OCI-LY1 (cell line): ENCODE results near the gene RPL41.

Experiments used
- H2AFZ ChIP-seq: fragments of 200-600 bp; sonication (generic), shearing (Covaris generic); 2 replicates; pipeline ENCODE4 v1.6.0; 2014; ENCODE audit warnings: antibody characterized with exemption, mild to moderate bottlenecking, low read length
- H3F3A ChIP-seq: fragments of 200-600 bp; sonication (generic), shearing (Covaris generic); 2 replicates; pipeline ENCODE4 v1.6.0; 2014; ENCODE audit warnings: mild to moderate bottlenecking, antibody characterized with exemption, low read length, moderate library complexity; ENCODE audit not compliant: insufficient read depth
- H3K27ac ChIP-seq: fragments of 200-600 bp; sonication (generic); 2 replicates; pipeline ENCODE4 v1.5.1; 2014; ENCODE audit warnings: low read length, mixed run types, mild to moderate bottlenecking, low read depth; ENCODE audit not compliant: poor library complexity, severe bottlenecking
- H3K27me3 ChIP-seq: fragments of 200-600 bp; sonication (generic); 2 replicates; pipeline ENCODE4 v1.6.0; 2014; ENCODE audit warnings: antibody characterized with exemption, mild to moderate bottlenecking, low read length, moderate library complexity; ENCODE audit not compliant: insufficient read depth
- H3K36me3 ChIP-seq: fragments of 200-600 bp; sonication (generic); 2 replicates; pipeline ENCODE4 v1.6.1; 2014; ENCODE audit warnings: mild to moderate bottlenecking, antibody characterized with exemption, low read length, moderate library complexity, mixed read lengths; ENCODE audit not compliant: insufficient read depth
- H3K4me1 ChIP-seq: fragments of 200-600 bp; sonication (generic); 2 replicates; pipeline ENCODE4 v1.5.1; 2014; ENCODE audit warnings: mild to moderate bottlenecking, low read length, moderate library complexity; ENCODE audit not compliant: insufficient read depth, severe bottlenecking
- H3K4me2 ChIP-seq: fragments of 200-600 bp; sonication (generic), shearing (Covaris generic); 2 replicates; pipeline ENCODE4 v1.6.1; 2014; ENCODE audit warnings: low read length
- H3K4me3 ChIP-seq: fragments of 200-600 bp; sonication (generic); 2 replicates; pipeline ENCODE4 v1.5.1; 2014; ENCODE audit warnings: low read length, low read depth, mild to moderate bottlenecking, mixed read lengths; ENCODE audit not compliant: poor library complexity, severe bottlenecking
- H3K79me2 ChIP-seq: fragments of 200-600 bp; shearing (Covaris generic); 2 replicates; pipeline ENCODE4 v1.6.1; 2016; ENCODE audit warnings: mixed run types, low read length, mixed read lengths; ENCODE audit not compliant: insufficient read depth
- H3K9ac ChIP-seq: fragments of 200-600 bp; sonication (generic), shearing (Covaris generic); 2 replicates; pipeline ENCODE4 v1.6.1; 2014; ENCODE audit warnings: mild to moderate bottlenecking, low read length, mixed read lengths
- H3K9me2 ChIP-seq: fragments of 200-600 bp; sonication (generic), shearing (Covaris generic); 2 replicates; pipeline ENCODE4 v1.6.1; 2014; ENCODE audit warnings: low read depth, mild to moderate bottlenecking, low read length, mixed read lengths
- H3K9me3 ChIP-seq: fragments of 200-600 bp; shearing (Covaris generic); 2 replicates; pipeline ENCODE4 v1.6.1; 2014; ENCODE audit warnings: low read length, mixed read lengths
- H4K20me1 ChIP-seq: fragments of 200-600 bp; sonication (generic), shearing (Covaris generic); 2 replicates; pipeline ENCODE4 v1.6.0; 2016; ENCODE audit warnings: mild to moderate bottlenecking, low read length; ENCODE audit not compliant: insufficient read depth
- CTCF ChIP-seq: fragments of 200-600 bp; sonication (generic), shearing (Covaris generic); IDR thresholded peaks from 2 replicates; pipeline ENCODE4 v1.5.1; 2017; ENCODE audit warnings: mild to moderate bottlenecking, antibody characterized with exemption, low read length, moderate library complexity, mixed read lengths
- EZH2 ChIP-seq: fragments of 200-600 bp; sonication (generic), shearing (Covaris generic); IDR thresholded peaks from 2 replicates; pipeline ENCODE4 v1.8.0; 2017; ENCODE audit warnings: borderline replicate concordance, mixed run types, mild to moderate bottlenecking, antibody characterized with exemption, low read length, moderate library complexity, mixed read lengths

RPL41 gene

GRCh38 chr12:56082967-56083366 is 33.5 kb upstream of the RPL41 start:
- Histone ChIP-seq H3K9me2 (no peaks in the 10 kb centered on the region), H3K4me2 (no peak overlapping the region), H3F3A (no peaks in the 10 kb centered on the region), H3K9ac (no peak overlapping the region), H3K4me1 (peaks cover 19% of the 10 kb centered on the region), H3K27me3 (peaks cover 12% of the 10 kb centered on the region), H3K4me3 (no peak overlapping the region), H4K20me1 (no peaks in the 10 kb centered on the region), H3K27ac (no peak overlapping the region), H3K9me3 (no peaks in the 10 kb centered on the region), H3K36me3 (no peaks in the 10 kb centered on the region), H3K79me2 (no peaks in the 10 kb centered on the region), H2AFZ (no peak overlapping the region)
- no peak for TF ChIP-seq EZH2
- TF ChIP-seq CTCF = no peak

DNA sequence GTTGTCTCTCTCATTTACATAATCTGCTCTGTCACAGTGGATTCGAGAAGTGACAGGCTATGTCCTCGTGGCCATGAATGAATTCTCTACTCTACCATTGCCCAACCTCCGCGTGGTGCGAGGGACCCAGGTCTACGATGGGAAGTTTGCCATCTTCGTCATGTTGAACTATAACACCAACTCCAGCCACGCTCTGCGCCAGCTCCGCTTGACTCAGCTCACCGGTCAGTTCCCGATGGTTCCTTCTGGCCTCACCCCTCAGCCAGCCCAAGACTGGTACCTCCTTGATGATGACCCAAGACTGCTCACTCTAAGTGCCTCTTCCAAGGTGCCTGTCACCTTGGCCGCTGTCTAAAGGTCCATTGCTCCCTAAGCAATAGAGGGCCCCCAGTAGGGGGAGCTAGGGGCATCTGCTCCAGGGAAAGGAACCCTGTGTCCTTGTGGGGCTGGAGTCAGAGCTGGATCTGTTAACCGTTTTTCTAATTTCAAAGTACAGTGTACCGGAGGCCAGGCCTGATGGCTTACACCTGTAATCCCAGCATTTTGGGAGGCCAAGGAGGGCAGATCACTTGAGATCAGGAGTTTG is 31.4 kb upstream of the RPL41 start:
- H3F3A ChIP-seq = no peaks in the 10 kb centered on the region
- peaks cover 8% of the 10 kb centered on the region for H3K4me1 ChIP-seq
- no peak overlapping the region for H3K4me2 ChIP-seq
- no peak overlapping the region for H2AFZ ChIP-seq
- no peaks in the 10 kb centered on the region for H4K20me1 ChIP-seq
- peak; percentile 63 for TF ChIP-seq CTCF
- no peak for TF ChIP-seq EZH2
- no peak overlapping the region for H3K9ac ChIP-seq
- H3K9me3 ChIP-seq = no peaks in the 10 kb centered on the region
- no peaks in the 10 kb centered on the region for H3K36me3 ChIP-seq
- no peaks in the 10 kb centered on the region for H3K79me2 ChIP-seq
- H3K27ac ChIP-seq = no peak overlapping the region
- no peak overlapping the region for H3K4me3 ChIP-seq
- H3K9me2 ChIP-seq = no peaks in the 10 kb centered on the region
- peaks cover 12% of the 10 kb centered on the region; the same call in 1 of the 2 replicates for H3K27me3 ChIP-seq

DNA sequence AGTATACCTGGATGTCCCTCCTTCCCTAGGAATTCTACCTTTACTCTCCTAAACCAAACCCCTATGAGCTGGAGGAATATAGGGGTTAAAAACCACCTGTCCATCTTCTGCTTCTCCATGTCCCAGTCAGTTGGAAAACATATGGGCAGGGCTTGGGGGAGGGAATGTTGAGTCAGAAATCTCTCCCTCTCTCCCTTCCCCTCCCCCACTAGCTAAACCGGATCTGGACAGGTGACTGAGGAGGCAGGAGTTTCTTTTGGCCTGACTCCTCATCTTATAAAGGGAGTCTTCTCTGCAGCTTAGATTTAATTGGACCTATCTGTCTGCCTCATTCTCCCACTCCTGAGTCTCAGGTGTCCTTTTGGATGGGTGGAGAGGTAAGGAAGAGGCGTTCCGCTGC is 30.3 kb upstream of the RPL41 start:
- H3K9me3 ChIP-seq = no peaks in the 10 kb centered on the region
- H3K36me3 ChIP-seq = no peaks in the 10 kb centered on the region
- no peak overlapping the region for H3K9ac ChIP-seq
- no peak overlapping the region for H3K4me3 ChIP-seq
- no peaks in the 10 kb centered on the region for H3K4me1 ChIP-seq
- H3K4me2 ChIP-seq = no peak overlapping the region
- H3F3A ChIP-seq = no peaks in the 10 kb centered on the region
- H3K27ac ChIP-seq = no peak overlapping the region
- peaks cover 12% of the 10 kb centered on the region; the same call in 1 of the 2 replicates for H3K27me3 ChIP-seq
- H4K20me1 ChIP-seq = no peaks in the 10 kb centered on the region
- TF ChIP-seq CTCF (no peak), EZH2 (no peak)
- H2AFZ ChIP-seq = no peak overlapping the region
- no peaks in the 10 kb centered on the region for H3K79me2 ChIP-seq
- no peaks in the 10 kb centered on the region for H3K9me2 ChIP-seq
